ENCODE measurements around the gene TSPAN32.

TSPAN32 gene

DNA sequence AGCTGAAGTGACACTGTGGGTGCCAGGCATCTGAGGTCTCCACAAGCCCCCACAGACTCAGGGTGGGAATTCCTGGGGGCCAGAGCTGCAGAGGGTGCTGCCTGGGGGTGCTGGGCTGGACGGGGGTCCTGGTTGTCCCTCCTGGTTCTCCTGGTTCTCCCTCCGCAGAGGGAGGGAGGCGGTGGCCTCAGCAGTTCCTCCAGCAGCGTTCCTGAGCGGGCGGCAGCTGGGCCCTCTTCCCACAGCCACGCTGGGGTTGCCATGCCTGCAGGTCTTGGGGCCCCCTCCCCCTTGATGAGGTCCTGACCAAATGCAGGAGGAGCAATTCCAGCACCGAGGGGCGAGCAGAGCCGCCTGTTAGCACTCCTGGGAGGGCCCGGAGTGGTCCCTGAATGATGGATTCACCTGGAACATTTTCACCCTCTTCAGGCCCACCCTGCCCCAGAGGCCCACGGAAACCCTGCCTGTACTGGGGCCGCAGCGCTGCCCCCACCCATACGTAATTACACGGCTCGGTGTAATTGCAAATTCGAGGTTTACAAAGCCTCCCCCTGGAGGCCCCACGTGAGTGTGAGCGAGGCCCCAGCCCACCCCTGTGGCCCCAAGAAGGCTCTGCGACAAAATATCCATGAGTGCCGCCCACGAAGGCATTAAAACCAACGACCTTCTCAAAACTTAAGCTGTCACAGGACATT, 730 bp upstream of the TSPAN32 start:
- Histone ChIP-seq H3K4me3 (replicated peaks; ENCODE audit: insufficient read depth, low read length) (peak overlapping the region; percentile 69), H3K27me3 (ENCODE audit: insufficient read depth, poor library complexity, severe bottlenecking) (no peaks in the 10 kb centered on the region), H3K27ac (replicated peaks) (peak overlapping the region; percentile 98)
- TF ChIP-seq REST (IDR thresholded peaks at IDR 0.05; ENCODE audit: insufficient replicate concordance, low read depth): peak; percentile 19
- TF ChIP-seq CTCF (IDR thresholded peaks at IDR 0.05; ENCODE audit: insufficient read depth, low read length): no peak
- TF ChIP-seq SPI1 (IDR thresholded peaks at IDR 0.05; ENCODE audit: borderline replicate concordance, low read depth): peak; percentile 17; the same call in 1 of the 2 replicates
- TF ChIP-seq GABPA (IDR thresholded peaks at IDR 0.05; ENCODE audit: low read depth): no peak
- TF ChIP-seq POLR2AphosphoS5 (IDR thresholded peaks at IDR 0.05; ENCODE audit: low read depth): peak; percentile 61; the same call in 1 of the 2 replicates
- DNase-seq (ENCODE audit: low read depth in 1 of 2, low spot score in 1 of 2): peak in 1 of 2 experiments; percentile 83

GRCh38 chr11:2302306-2302895, 588 bp downstream of the TSPAN32 start:
- peak; percentile 76 to 80 for DNase-seq (ENCODE audit: low read depth in 1 of 2, low spot score in 1 of 2)
- Histone ChIP-seq H3K4me3 (replicated peaks; ENCODE audit: insufficient read depth, low read length) (peak overlapping the region; percentile 69), H3K27me3 (ENCODE audit: insufficient read depth, poor library complexity, severe bottlenecking) (no peaks in the 10 kb centered on the region), H3K27ac (replicated peaks) (peak overlapping the region; percentile 98)
- peak; percentile 32 for TF ChIP-seq REST (IDR thresholded peaks at IDR 0.05; ENCODE audit: insufficient replicate concordance, low read depth)
- no peak for TF ChIP-seq POLR2AphosphoS5 (IDR thresholded peaks at IDR 0.05; ENCODE audit: low read depth)

GRCh38 chr11:2302896-2303626, 1.2 kb downstream of the TSPAN32 start:
- TF ChIP-seq REST (IDR thresholded peaks at IDR 0.05; ENCODE audit: insufficient replicate concordance, low read depth) (no peak), GABPA (IDR thresholded peaks at IDR 0.05; ENCODE audit: low read depth) (no peak), CTCF (IDR thresholded peaks at IDR 0.05; ENCODE audit: insufficient read depth, low read length) (no peak), POLR2AphosphoS5 (IDR thresholded peaks at IDR 0.05; ENCODE audit: low read depth) (no peak; the same call in 1 of the 2 replicates), SPI1 (IDR thresholded peaks at IDR 0.05; ENCODE audit: borderline replicate concordance, low read depth) (no peak)
- Histone ChIP-seq H3K4me3 (replicated peaks; ENCODE audit: insufficient read depth, low read length) (peak overlapping the region; percentile 69), H3K27ac (replicated peaks) (peak overlapping the region; percentile 98), H3K27me3 (ENCODE audit: insufficient read depth, poor library complexity, severe bottlenecking) (no peaks in the 10 kb centered on the region)
- no peak for DNase-seq (ENCODE audit: low read depth in 1 of 2, low spot score in 1 of 2)
